Activated naive CD4-positive, alpha-beta T cell treated with anti-CD3 and anti-CD28 coated beads, Interleukin-2, amount 50 U/mL, for 24 hours (primary cell): ENCODE results near the gene MORN1.
A peak's percentile ranks its signal among the peaks of the same experiment; 100 is the strongest.
"Not testable (repeated sequence)": the region's sequence is repeated elsewhere in the genome, so short reads cannot be mapped to it uniquely, and the experiment has no call there.

Source experiments
- H3K27ac Mint-ChIP-seq: one replicate; pipeline ENCODE4 v1.8.0; 2021; ENCODE audit warnings: mild to moderate bottlenecking, mixed read lengths
- H3K27me3 Mint-ChIP-seq: one replicate; pipeline ENCODE4 v1.8.0; 2021; ENCODE audit warnings: mixed read lengths
- H3K36me3 Mint-ChIP-seq: one replicate; pipeline ENCODE4 v1.8.0; 2021; ENCODE audit warnings: mixed read lengths
- H3K4me1 Mint-ChIP-seq: one replicate; pipeline ENCODE4 v1.8.0; 2021; ENCODE audit warnings: mixed read lengths
- H3K4me3 Mint-ChIP-seq: one replicate; pipeline ENCODE4 v1.8.0; 2021; ENCODE audit warnings: mild to moderate bottlenecking, mixed read lengths
- H3K9me3 Mint-ChIP-seq: one replicate; pipeline ENCODE4 v1.8.0; 2021; ENCODE audit warnings: mixed read lengths

The MORN1 gene

DNA sequence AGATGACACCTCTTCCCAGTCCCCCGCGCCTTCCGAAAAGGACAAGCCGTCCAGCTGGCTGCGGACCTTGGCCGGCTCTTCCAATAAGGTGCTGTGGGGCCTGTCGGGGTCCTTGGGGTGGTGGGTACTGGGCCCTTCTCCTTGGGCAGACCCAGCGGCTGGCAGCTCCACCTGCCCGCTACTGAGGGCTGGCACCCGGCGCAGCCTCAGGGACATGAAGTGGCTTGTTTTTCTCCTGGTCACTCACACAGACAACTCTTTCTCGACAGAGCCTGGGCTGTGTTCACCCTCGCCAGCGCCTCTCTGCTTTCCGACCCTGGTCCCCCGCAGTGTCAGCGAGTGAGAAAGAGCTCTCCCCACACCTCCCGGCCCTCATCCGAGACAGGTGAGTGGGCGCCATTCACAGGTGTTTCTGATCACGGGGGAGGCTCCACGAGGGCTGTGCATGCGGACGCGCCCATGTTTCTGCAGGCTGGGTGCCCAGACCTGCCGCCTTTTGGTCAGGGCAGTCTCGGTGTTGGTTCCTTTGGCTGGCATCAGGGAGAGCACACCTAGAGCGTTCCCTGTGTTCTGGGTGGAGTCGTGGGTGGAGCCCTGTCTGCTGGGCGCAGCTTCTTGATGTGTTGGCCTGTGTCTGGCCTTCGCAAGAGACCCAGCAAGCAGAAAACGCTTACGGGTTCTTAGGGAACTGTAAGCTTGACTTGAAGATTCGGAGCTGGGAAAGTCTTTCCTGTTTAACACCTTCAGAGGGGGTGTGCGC, 88.2 kb downstream of the MORN1 start:
- Mint-ChIP-seq H3K9me3 (no peaks in the 10 kb centered on the region), H3K4me3 (no peak overlapping the region), H3K36me3 (peaks cover 8% of the 10 kb centered on the region), H3K4me1 (peaks cover 31% of the 10 kb centered on the region), H3K27me3 (no peaks in the 10 kb centered on the region), H3K27ac (peak overlapping the region; percentile 46)

DNA sequence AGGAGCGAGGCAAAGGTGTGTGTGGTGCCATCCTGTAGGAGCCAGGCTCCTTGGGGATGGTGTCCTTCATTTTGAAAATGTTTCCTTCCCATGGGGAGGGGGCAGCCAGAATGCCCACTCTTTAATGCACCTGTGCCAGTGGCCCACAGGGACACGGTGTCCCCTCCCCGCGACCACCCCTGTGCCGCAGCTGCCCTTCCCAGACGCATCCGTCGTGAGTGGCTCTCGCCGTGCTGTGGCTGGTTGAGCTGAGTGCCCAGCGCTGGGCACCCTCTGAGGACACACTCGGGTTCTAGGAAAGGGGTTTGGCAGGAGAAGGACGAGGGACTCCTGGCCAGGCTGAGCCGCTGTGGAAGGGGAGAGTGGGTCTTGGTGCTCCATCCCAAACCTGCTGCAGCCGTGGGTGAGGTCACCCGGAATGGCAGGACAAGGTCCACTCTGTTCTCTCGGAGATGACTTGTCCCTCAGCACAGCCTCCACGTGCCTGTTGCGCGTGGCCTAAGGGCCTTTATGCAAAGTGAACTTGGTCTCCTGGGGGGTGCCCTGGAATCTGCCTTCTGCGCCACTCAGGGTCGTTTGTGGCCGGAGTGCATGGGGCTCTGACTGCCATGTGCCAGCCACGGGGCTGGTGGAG, 88.9 kb downstream of the MORN1 start:
- no peak overlapping the region for H3K4me3 Mint-ChIP-seq

DNA sequence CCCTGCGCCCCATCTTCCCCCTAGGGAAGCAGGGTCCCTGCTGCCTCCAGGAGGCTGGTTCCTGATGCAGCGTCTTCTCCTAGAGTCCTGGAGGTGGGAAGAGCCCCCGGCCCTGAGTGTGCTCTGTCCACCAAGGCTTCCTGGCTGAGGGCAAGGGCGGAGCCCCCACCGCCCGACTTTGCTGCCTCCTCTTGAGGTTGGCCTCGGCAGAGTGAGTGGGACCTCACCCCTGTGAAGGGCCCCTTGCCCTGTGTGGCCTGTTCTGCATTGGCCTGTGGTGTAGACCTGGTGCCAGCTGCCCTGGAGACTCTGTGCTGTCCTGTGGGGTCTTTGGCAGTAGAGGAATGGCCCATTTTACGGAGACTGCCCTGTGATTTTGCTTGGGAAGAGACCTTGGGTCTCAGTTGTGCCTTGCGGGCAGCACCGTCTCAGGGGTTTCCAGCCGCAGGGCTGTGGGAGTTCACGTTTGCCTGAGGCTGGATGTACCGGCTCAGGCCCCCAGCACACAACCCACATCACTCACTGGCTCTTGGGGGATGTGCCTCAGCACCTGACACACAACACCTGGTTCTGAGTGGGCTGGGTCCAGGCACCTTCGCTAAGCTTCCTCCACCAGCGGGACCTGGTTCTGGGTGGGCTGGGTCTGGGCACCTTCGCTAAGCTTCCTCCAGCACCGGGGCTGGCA, 89.6 kb downstream of the MORN1 start:
- peaks cover 2% of the 10 kb centered on the region for H3K36me3 Mint-ChIP-seq
- peaks cover 46% of the 10 kb centered on the region for H3K4me1 Mint-ChIP-seq

More for the DNA sequence above, 88.9 kb downstream of the MORN1 start:
- H3K4me1 Mint-ChIP-seq: peaks cover 39% of the 10 kb centered on the region
- H3K9me3 Mint-ChIP-seq: no peaks in the 10 kb centered on the region
- H3K36me3 Mint-ChIP-seq: peaks cover 2% of the 10 kb centered on the region
- peak overlapping the region; percentile 46 for H3K27ac Mint-ChIP-seq
- no peaks in the 10 kb centered on the region for H3K27me3 Mint-ChIP-seq

DNA sequence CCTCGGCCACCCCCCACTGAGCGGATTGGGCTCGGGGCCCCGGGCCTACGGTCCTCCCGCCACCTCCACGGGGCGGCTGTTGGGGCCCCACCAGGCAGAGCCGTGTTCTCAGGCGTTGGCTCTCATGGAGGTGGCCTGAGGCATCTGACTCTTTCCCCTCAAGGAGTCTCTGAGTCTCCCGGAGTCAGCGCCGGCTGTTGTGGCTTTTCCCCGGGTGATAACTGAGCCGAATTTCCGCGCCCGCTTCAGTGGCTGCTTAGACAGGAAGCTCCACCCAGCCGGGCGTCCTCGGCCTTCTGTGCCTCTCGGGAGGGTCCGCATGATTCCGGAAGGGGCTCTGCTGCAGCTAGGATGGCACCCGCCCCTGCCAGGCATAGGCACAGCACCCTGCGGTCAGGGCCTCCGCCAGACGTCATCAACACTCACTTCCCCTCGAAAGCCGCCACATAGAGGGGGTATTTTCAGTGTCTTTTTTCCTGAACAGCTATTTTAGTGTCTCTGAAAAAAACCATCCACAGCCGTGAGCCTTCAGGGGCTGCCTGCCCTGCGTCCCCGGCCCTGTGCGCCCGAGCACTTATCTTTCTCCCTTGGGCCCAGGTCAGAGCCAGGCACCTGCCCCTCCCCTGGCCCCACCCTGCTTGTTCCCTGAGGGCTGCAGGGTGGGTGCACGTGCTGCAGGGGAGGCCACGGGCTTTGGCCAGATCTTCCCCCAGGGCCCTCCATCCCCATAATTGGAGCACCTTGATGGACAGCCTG, 90.3 kb downstream of the MORN1 start:
- H3K36me3 Mint-ChIP-seq: peaks cover 5% of the 10 kb centered on the region
- H3K27me3 Mint-ChIP-seq: no peaks in the 10 kb centered on the region
- H3K9me3 Mint-ChIP-seq: no peaks in the 10 kb centered on the region
- H3K27ac Mint-ChIP-seq: peak overlapping the region; percentile 72
- H3K4me3 Mint-ChIP-seq: peak overlapping the region; percentile 86
- peaks cover 51% of the 10 kb centered on the region for H3K4me1 Mint-ChIP-seq

More for the DNA sequence above, 89.6 kb downstream of the MORN1 start:
- peak overlapping the region; percentile 86 for H3K4me3 Mint-ChIP-seq
- H3K27ac Mint-ChIP-seq: peak overlapping the region; percentile 72
- H3K9me3 Mint-ChIP-seq: no peaks in the 10 kb centered on the region
- H3K27me3 Mint-ChIP-seq: no peaks in the 10 kb centered on the region

DNA sequence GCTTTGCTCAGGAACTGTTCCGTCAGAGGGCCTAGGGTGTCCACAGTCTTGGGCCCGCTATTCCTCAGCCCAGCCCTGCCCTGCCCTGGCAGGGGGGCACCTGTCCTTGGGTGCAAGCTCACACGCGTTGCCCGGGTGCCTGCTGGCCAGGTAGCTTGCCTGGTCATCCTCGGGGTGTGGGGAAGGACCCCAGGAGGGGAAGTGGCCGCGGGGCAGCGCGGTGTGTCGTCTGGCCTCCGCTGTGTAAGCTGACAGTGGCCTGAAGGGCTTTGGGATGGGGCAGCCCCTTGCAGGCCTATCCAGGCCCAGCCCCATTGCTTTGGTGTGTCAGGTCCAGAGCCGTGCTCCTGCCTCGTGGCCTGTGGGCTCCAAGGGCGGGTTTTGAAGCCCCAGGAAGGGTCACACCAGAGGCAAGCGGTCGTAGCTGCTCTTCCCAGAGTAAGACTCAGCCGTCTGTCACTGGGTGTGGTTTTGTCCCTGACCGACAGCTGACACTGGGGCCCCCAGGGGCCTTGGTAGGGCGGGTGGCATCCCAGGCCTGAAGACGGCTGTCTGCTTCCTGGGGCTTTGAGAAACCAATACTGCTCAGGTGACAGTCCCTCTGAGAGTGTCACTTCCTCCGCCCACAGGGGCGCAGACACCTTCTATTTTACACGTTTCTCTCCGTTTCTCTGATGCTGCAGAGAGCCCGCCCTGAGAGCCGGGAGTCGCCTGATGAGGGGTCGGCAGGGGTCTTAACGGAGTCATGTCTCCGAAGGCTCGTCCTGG, 91.2 kb downstream of the MORN1 start:
- H3K36me3 Mint-ChIP-seq: peaks cover 5% of the 10 kb centered on the region
- peak overlapping the region; percentile 86 for H3K4me3 Mint-ChIP-seq
- H3K27me3 Mint-ChIP-seq: no peaks in the 10 kb centered on the region
- peak overlapping the region; percentile 88 for H3K27ac Mint-ChIP-seq
- peaks cover 60% of the 10 kb centered on the region for H3K4me1 Mint-ChIP-seq
- no peaks in the 10 kb centered on the region for H3K9me3 Mint-ChIP-seq

DNA sequence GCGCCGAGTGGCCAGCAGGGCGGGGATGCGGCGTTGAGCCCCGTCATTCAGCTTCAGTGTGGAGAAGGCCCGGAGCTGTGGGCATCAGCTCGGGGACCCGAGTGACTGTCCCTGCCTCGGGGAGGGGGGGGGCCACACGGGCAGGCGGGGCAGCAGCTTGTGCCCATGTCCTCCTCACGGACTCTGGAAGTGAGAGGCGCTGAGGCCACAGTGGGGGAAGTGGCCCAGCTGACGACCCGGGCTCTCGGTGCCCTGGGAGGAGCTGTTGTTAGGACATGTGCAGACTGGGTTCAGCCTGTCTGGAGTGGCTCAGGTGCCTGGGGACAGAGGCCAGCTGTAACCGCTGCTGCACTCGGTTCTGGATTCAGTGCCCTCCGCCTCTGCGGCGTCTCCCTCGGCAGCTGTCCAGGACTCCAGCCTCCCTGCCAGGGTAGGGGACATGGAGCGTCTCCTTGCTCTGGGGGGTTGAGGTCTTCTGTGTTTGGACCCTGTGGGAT, 92.2 kb downstream of the MORN1 start:
- peak overlapping the region; percentile 42 for H3K4me3 Mint-ChIP-seq
- peak overlapping the region; percentile 81 for H3K27ac Mint-ChIP-seq
- no peaks in the 10 kb centered on the region for H3K27me3 Mint-ChIP-seq
- H3K4me1 Mint-ChIP-seq: peaks cover 70% of the 10 kb centered on the region
- peaks cover 5% of the 10 kb centered on the region for H3K36me3 Mint-ChIP-seq
- no peaks in the 10 kb centered on the region for H3K9me3 Mint-ChIP-seq

DNA sequence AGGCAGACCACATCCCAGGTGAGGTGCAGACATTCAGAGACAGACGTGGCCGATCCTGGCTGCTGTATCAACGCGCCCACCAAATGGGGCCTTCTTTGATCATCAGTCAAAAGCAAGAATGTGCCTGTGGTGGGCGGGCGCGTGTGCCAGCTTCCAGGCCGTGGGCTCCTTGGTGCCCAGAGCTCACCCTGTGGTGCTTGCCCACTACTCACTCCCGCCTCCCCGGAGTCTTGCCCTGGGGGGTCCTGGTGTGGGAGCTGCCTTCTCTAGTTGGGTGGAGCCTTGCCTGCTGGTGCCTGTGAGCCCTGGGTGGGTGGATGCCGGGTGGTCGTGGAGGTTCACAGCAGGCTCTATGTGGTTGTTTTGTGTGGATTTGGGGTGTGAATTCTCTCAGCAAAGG, 92.7 kb downstream of the MORN1 start:
- H3K9me3 Mint-ChIP-seq: no peaks in the 10 kb centered on the region
- H3K4me1 Mint-ChIP-seq: peaks cover 75% of the 10 kb centered on the region
- peaks cover 5% of the 10 kb centered on the region for H3K36me3 Mint-ChIP-seq
- H3K27ac Mint-ChIP-seq: peak overlapping the region; percentile 81
- H3K27me3 Mint-ChIP-seq: no peaks in the 10 kb centered on the region
- peak overlapping the region; percentile 7 for H3K4me3 Mint-ChIP-seq

DNA sequence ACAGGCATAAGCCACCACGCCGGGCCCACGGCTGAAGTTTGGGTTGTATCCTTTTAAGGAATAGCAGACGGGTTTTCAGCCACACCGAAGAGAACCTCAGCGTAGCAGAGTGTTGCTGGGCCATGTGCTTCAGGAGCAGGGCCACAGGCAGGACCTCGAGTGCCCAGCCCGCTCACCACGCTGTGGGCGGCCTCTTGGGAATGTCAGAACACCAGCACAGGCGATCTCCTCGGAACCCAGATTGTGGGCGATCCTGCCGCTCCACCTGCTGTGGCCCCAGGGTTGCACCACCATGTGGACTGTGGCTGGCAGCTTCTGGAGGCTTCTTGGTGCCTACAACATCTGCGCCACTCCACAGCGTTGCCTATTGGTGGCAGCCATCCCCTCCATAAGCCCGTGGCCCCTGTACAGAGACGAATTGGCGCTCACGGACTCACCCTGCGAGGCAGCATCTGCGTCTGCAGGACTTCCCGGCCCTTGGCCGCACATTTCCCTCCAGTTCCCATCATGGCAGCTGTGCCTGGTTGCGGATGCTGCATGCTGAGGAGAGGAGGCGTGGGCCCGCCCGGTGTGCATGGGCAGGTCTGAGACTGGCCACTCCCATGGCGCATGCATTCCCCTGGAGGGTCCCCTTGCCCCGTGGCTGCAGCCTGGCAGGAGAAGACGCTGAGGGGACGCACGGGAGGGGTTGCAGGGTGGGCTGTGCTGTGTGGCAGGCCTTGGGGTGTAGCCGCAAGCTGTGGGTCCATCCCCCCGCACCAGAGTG, 93.9 kb downstream of the MORN1 start:
- H3K9me3 Mint-ChIP-seq: no peaks in the 10 kb centered on the region
- peak overlapping the region; percentile 82 for H3K27ac Mint-ChIP-seq
- peaks cover 5% of the 10 kb centered on the region for H3K36me3 Mint-ChIP-seq
- H3K27me3 Mint-ChIP-seq: no peaks in the 10 kb centered on the region
- H3K4me1 Mint-ChIP-seq: peaks cover 87% of the 10 kb centered on the region
- H3K4me3 Mint-ChIP-seq: no peak overlapping the region

DNA sequence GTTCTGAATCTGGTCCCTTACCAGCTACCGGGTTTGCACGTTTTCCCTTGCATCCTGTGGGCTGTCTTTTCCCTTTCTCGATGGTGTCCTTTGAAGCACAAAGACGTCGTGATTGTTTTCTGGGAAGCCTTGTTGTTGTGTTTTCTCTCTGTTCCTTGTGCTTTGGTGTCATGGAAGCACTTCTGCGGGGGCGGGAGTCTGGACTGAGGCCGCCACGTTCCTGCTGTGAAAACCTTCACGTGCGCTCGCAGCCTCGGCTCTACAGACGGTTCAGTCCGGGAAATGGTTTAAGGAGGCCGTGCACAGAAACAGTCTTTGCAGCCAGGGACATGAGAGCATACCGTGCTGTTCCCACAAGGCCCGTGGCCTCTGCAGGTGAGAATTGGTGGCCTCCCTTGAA, 94.7 kb downstream of the MORN1 start:
- Mint-ChIP-seq H3K4me3 (peak overlapping the region; percentile 42), H3K27ac (peak overlapping the region; percentile 82)

DNA sequence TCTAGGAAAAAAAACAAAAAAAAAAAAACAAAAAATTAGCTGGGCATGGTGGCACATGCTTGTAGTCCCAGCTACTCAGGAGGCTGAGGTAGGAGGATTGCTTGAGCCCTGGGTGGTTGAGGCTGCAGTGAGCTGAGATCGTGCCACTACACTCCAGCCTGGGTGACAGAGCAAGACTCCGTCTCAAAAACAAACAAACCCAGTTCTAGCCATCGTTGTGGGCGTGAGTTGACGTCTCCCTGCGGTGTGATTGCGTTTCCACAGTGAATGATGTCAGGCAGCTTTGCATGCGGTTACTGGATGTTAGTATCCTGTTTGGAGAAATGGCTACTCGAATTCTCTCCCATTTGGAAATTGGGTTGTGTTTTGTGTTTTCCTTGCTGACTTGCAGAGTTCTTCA, 95.1 kb downstream of the MORN1 start:
- H3K36me3 Mint-ChIP-seq, H3K27me3 Mint-ChIP-seq, H3K9me3 Mint-ChIP-seq: not testable (repeated sequence)
- peaks cover 92% of the 10 kb centered on the region for H3K4me1 Mint-ChIP-seq
- peak overlapping the region; percentile 82 for H3K27ac Mint-ChIP-seq
- peak overlapping the region; percentile 42 for H3K4me3 Mint-ChIP-seq

More for the DNA sequence above, 94.7 kb downstream of the MORN1 start:
- no peaks in the 10 kb centered on the region for H3K27me3 Mint-ChIP-seq
- no peaks in the 10 kb centered on the region for H3K9me3 Mint-ChIP-seq
- H3K4me1 Mint-ChIP-seq: peaks cover 92% of the 10 kb centered on the region
- H3K36me3 Mint-ChIP-seq: peaks cover 5% of the 10 kb centered on the region

DNA sequence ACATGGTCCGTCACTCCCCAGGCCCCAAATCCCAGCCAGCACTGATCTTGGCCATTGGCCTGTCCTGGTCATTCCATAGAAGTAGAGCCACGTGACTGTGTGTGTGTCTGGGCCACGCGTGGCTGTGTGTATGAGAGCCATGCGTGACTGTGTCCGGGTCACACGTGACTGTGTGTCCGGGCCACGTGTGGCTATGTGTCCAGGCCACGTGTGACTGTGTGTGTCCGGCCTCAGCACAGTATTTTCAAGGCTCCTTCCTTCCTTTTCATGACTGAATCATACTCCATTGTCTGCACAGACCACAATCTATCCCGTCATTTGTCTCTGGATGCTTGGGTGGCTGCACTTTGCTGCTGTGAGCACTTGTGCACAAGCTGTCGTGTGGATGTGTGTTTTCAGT, 95.8 kb downstream of the MORN1 start:
- Mint-ChIP-seq H3K9me3 (no peaks in the 10 kb centered on the region), H3K27me3 (no peaks in the 10 kb centered on the region), H3K36me3 (peaks cover 5% of the 10 kb centered on the region), H3K4me3 (no peak overlapping the region), H3K4me1 (peaks cover 96% of the 10 kb centered on the region), H3K27ac (peak overlapping the region; percentile 82)

DNA sequence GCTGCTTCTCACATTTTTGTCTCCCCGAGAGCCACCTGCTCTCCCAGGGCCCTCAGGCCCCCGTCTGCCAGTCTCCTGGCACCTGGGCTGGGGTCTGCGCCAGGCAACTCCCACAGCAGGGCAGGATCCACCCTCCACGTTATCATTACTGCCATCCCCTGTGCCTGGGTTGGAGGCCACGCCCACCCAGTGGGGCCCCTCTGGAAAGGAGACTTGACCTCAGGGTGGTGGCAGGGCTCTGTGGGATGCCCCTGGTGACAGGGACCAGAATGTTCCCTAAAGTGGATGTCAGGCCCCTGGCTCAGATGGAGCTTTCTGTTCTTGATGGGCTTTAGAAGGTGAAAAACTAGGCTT, 96.7 kb downstream of the MORN1 start:
- peaks cover 97% of the 10 kb centered on the region for H3K4me1 Mint-ChIP-seq
- no peak overlapping the region for H3K4me3 Mint-ChIP-seq
- H3K27me3 Mint-ChIP-seq: no peaks in the 10 kb centered on the region
- peak overlapping the region; percentile 68 for H3K27ac Mint-ChIP-seq
- H3K36me3 Mint-ChIP-seq: peaks cover 5% of the 10 kb centered on the region
- no peaks in the 10 kb centered on the region for H3K9me3 Mint-ChIP-seq

DNA sequence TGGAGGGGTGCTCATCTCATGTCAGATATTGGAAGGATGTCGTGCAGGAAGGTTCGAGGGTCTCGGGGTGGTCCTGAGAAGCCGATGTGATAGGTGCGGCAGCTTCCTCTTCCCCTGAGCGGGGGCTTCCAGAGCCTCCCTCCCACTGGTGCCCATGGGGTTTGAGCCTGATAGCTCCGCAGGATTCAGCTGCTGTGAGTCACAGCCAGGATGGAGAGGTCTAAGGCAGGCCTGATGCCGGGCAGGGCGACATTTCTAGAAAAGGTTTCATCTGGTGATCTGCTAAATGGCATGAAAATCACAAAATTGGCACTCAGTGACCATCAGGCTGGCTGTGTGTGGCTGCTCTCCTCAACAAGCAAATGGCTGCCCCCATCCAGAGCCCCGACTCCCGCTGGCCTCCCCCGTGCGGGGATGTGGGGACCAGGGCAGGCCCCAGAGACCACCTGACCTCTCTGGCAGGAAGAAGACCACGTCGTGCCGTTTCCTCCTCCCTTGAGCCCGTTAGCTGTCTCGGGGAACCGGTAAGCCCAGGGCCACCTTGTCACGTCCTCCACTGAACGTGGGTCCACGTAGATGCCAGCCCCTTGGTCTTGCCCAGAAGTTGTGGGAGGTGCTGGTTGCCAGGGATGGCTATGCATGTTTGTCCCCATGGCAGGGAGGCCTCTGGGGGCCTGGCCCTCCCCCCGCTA, 97.2 kb downstream of the MORN1 start:
- no peaks in the 10 kb centered on the region for H3K9me3 Mint-ChIP-seq
- no peak overlapping the region for H3K4me3 Mint-ChIP-seq
- H3K27me3 Mint-ChIP-seq: no peaks in the 10 kb centered on the region
- peaks cover 5% of the 10 kb centered on the region for H3K36me3 Mint-ChIP-seq
- H3K4me1 Mint-ChIP-seq: peaks cover 96% of the 10 kb centered on the region
- peak overlapping the region; percentile 86 for H3K27ac Mint-ChIP-seq
